GM12878 (cell line): ENCODE results near the gene LIN7B. TPM values are rescaled to one million over a fixed set of nuclear protein-coding genes. Genes with fewer than 3 reads are reported as not detected.

Experiments used
- ATAC-seq: fragments of 200-7000 bp; cut with Tn5 transposase; 3 replicates; pipeline ENCODE4 v1.9.1; 2020; ENCODE audit warnings: mild to moderate bottlenecking, moderate library complexity
- BruUV-seq: library from RNA; stranded (reverse); fragments of 400-500 nt; replicated peaks from 2 replicates; lab custom pipeline; 2021; lab: Mats Ljungman, UMichigan
- CTCF ChIA-PET: fragments of 300-600 bp; sonication (Branson Sonifier 250); formaldehyde crosslinking; extraction: SDS; loops from one replicate; lab custom pipeline; 2021; ENCODE audit warnings: inconsistent platforms; lab: Yijun Ruan, JAX
- POLR2A ChIA-PET: fragments of 350-600 bp; formaldehyde crosslinking; extraction: SDS; loops from one replicate; lab custom pipeline; 2021; ENCODE audit warnings: inconsistent platforms; lab: Charles Lee
- RAD21 ChIA-PET: fragments of 300-600 bp; sonication (Branson Sonifier 250); formaldehyde crosslinking; loops from one replicate; lab custom pipeline; 2023; ENCODE audit warnings: antibody characterized with exemption; ENCODE audit not compliant: unreplicated experiment; lab: Charles Lee
- SMC1A ChIA-PET: fragments of 300-600 bp; sonication (Branson Sonifier 250); formaldehyde crosslinking; loops from one replicate; lab custom pipeline; 2023; ENCODE audit not compliant: unreplicated experiment, uncharacterized antibody; lab: Charles Lee
- DNase-seq: peaks from one replicate; pipeline ENCODE4 v3.0.0-alpha.2; 2011; ENCODE audit warnings: low read depth, low spot score
- FAIRE-seq: peaks from 3 replicates; lab custom pipeline; 2011; peaks lifted over from hg19 to GRCh38; lab: Jason Lieb, UNC
- H2AFZ ChIP-seq: 2 replicates; pipeline ENCODE4 v1.6.0; 2011; ENCODE audit warnings: low read depth, low read length, control low read depth; ENCODE audit not compliant: control insufficient read depth
- H3K27ac ChIP-seq: 2 replicates; pipeline ENCODE4 v1.5.1; 2011; ENCODE audit warnings: control low read depth; ENCODE audit not compliant: control insufficient read depth, insufficient read depth
- H3K27me3 ChIP-seq, 2 experiments: replicated peaks in 1 of 2; 2 replicates each; pipeline versions ENCODE4 v1.6.0 to v1.6.1; 2011; ENCODE audit warnings: low read length in 1 of 2; ENCODE audit not compliant: control insufficient read depth in 2 of 2, insufficient read depth in 2 of 2
- H3K36me3 ChIP-seq, 2 experiments: 2 replicates each; pipeline ENCODE4 v1.5.1; 2011; ENCODE audit warnings: low read length in 1 of 2; ENCODE audit not compliant: control insufficient read depth in 2 of 2, insufficient read depth in 2 of 2
- H3K4me1 ChIP-seq: 2 replicates; pipeline ENCODE4 v1.6.1; 2011; ENCODE audit warnings: mild to moderate bottlenecking, low read length, moderate library complexity, mixed read lengths; ENCODE audit not compliant: control insufficient read depth, insufficient read depth
- H3K4me2 ChIP-seq: 2 replicates; pipeline ENCODE4 v1.6.0; 2011; ENCODE audit warnings: control low read depth; ENCODE audit not compliant: control insufficient read depth, insufficient read depth
- H3K4me3 ChIP-seq: fragments of 200-600 bp; sonication (generic); 2 replicates; pipeline ENCODE4 v1.5.1; 2016
- H3K79me2 ChIP-seq: 2 replicates; pipeline ENCODE4 v1.6.0; 2011; ENCODE audit warnings: low read length; ENCODE audit not compliant: control insufficient read depth, insufficient read depth
- H3K9ac ChIP-seq: 2 replicates; pipeline ENCODE4 v1.8.0; 2011; ENCODE audit warnings: low read length, control low read depth, mixed read lengths; ENCODE audit not compliant: control insufficient read depth, insufficient read depth
- H3K9me3 ChIP-seq: replicated peaks from 3 replicates; pipeline ENCODE4 v1.5.1; 2011; ENCODE audit warnings: mild to moderate bottlenecking, low read length; ENCODE audit not compliant: control insufficient read depth, insufficient read depth
- H4K20me1 ChIP-seq: 2 replicates; pipeline ENCODE4 v1.6.0; 2011; ENCODE audit not compliant: control insufficient read depth, insufficient read depth
- BRCA1 ChIP-seq: IDR thresholded peaks from 2 replicates; pipeline ENCODE4 v1.6.1; 2011; ENCODE audit warnings: low read depth, low read length, improper control_type of control experiment
- CHD4 ChIP-seq: fragments of 200-600 bp; sonication (generic); IDR thresholded peaks from 2 replicates; pipeline ENCODE4 v1.6.1; 2016; ENCODE audit warnings: mild to moderate bottlenecking
- FOXK2 ChIP-seq: fragments of 450-650 bp; IDR thresholded peaks from 2 replicates; pipeline ENCODE4 v1.6.1; 2017; ENCODE audit warnings: mild to moderate bottlenecking, moderate library complexity
- GATAD2B ChIP-seq: fragments of 450-650 bp; conservative IDR thresholded peaks from 2 replicates; pipeline ENCODE4 v1.6.1; 2017; ENCODE audit warnings: low read depth, mild to moderate bottlenecking, moderate library complexity
- HCFC1 ChIP-seq: fragments of 150-350 bp; IDR thresholded peaks from 2 replicates; pipeline ENCODE4 v1.6.1; 2014; ENCODE audit warnings: low read length
- HDGF ChIP-seq: fragments of 450-650 bp; IDR thresholded peaks from 2 replicates; pipeline ENCODE4 v1.6.1; 2016; ENCODE audit warnings: antibody characterized with exemption
- MYB ChIP-seq: fragments of 150-350 bp; IDR thresholded peaks from 2 replicates; pipeline ENCODE4 v1.6.1; 2014; ENCODE audit warnings: mild to moderate bottlenecking, low read depth, low read length, borderline replicate concordance
- NR2F1 ChIP-seq: fragments of 450-650 bp; conservative IDR thresholded peaks from 2 replicates; pipeline ENCODE4 v1.6.1; 2017; ENCODE audit warnings: mild to moderate bottlenecking
- PML ChIP-seq: IDR thresholded peaks from 2 replicates; pipeline ENCODE4 v1.6.1; 2012; ENCODE audit warnings: low read length, inconsistent platforms
- POLR2A ChIP-seq: IDR thresholded peaks from 2 replicates; pipeline ENCODE4 v1.6.1; 2011; ENCODE audit warnings: low read depth, mild to moderate bottlenecking, low read length
- POLR2AphosphoS5 ChIP-seq: IDR thresholded peaks from 2 replicates; pipeline ENCODE4 v1.6.1; 2011; ENCODE audit warnings: mild to moderate bottlenecking, low read length, inconsistent platforms
- RFX5 ChIP-seq: IDR thresholded peaks from 2 replicates; pipeline ENCODE4 v1.6.1; 2011; ENCODE audit warnings: low read depth, low read length, improper control_type of control experiment
- WRNIP1 ChIP-seq: IDR thresholded peaks from 2 replicates; pipeline ENCODE4 v1.6.1; 2011; ENCODE audit warnings: low read depth, low read length, improper control_type of control experiment, borderline replicate concordance
- ZNF274 ChIP-seq: IDR thresholded peaks from one replicate; pipeline ENCODE4 v1.8.0; 2011; ENCODE audit not compliant: insufficient read length, insufficient read depth
- WGBS: methylation state at CpG from one replicate; pipeline ENCODE4 v1.1.6; 2016; ENCODE audit warnings: low lambda C conversion rate; ENCODE audit not compliant: insufficient replicate concordance, insufficient coverage; ENCODE audit errors: missing lambda C conversion rate; 5-methylcytosine and 5-hydroxymethylcytosine counted together
- in situ Hi-C: fragments of 300-500 bp; cut with MboI; formaldehyde crosslinking; loops from 9 replicates; pipeline ENCODE4 v1.14.3; 2018; ENCODE audit warnings: mixed read lengths
- intact Hi-C: fragments of 100-400 bp; cut with micrococcal nuclease; formaldehyde crosslinking; loops from one replicate; pipeline ENCODE4 v1.14.2; 2022; ENCODE audit not compliant: unreplicated experiment
- polyA plus RNA-seq, 11 experiments: library from polyadenylated mRNA; depleted of rRNA in 4 of 11; unstranded in 6 of 11; stranded (reverse) in 5 of 11; fragments of >200 nt; fragmentation: Nextera tagmentation in 4 of 11; fragmentation: Illumina TruSeq in 1 of 11; extraction: Ambion mirVana in 4 of 11; extraction: Trizol in 1 of 11; gene quantifications; 1 replicate in 1 of 11; 2 replicates in 10 of 11; pipeline versions ENCODE4 v1.2.1 to v1.2.3, GENCODE V29; 2011 to 2016; ENCODE audit warnings: inconsistent platforms in 2 of 11, missing spikeins in 2 of 11, low read depth in 1 of 11
- total RNA-seq, 4 experiments: library from RNA; depleted of rRNA in 3 of 4; stranded (reverse); fragments of >200 nt in 3 of 4; fragmentation: Illumina TruSeq in 1 of 4; extraction: Trizol in 1 of 4; gene quantifications; 2 replicates each; pipeline versions ENCODE4 v1.2.1 to v1.2.3, GENCODE V29; 2013 to 2021
- TF ChIP-seq, protein P1 (sequence below): fragments of 150-350 bp; IDR thresholded peaks from 2 replicates; pipeline ENCODE4 v1.6.1; 2014; ENCODE audit warnings: mild to moderate bottlenecking, low read depth, low read length
- TF ChIP-seq, protein P2 (sequence below): IDR thresholded peaks from 2 replicates; pipeline ENCODE4 v1.6.1; 2012; ENCODE audit warnings: low read depth, low read length, improper control_type of control experiment
- TF ChIP-seq, protein P3 (sequence below): fragments of 450-650 bp; IDR thresholded peaks from 2 replicates; pipeline ENCODE4 v1.6.1; 2017; ENCODE audit warnings: borderline replicate concordance

Gene LIN7B
- total and polyA plus RNA-seq, 10 of the 15 experiments (the other 5 are each of a cell fraction or from before 2014, with no cell fraction given) = 0.15 to 3.5 (median 1.6) TPM; not detected in 2

DNA sequence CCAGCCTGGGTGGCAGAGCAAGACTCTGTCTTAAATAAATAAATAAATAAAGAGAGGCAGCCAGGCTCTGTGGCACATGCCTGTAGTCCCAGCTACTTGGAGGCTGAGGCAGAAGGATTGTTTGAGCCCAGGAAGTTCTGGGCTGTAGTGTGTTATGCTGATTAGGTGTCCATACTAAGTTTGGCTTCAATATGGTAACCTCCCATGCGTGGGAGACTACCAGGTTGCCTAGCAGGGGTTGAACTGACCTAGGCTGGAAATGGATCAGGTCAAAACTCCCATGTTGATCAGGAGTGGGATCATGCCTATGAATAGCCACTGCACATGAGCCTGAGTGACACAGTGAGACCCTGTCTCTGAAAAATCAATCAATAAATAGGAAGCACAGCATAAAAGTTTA is 32.9 kb upstream of the LIN7B start:
- ChIA-PET CTCF (interaction anchor here (1.4 kb wide), 1 partner anchor 26 kb away, joined by 4 read pairs; no protein-coding TSS in a partner anchor), RAD21 (no interaction called here), SMC1A (no interaction called here), POLR2A (no interaction called here)
- no peaks in the 10 kb centered on the region; the same call in 2 of the 3 replicates for H3K9me3 ChIP-seq
- no peak for ATAC-seq
- no peak overlapping the region for H2AFZ ChIP-seq
- no peak overlapping the region for H3K9ac ChIP-seq
- intact Hi-C loops = no loop called here
- in situ Hi-C loops = no loop called here
- no peak for FAIRE-seq
- H3K36me3 ChIP-seq = no peaks in the 10 kb centered on the region
- H3K79me2 ChIP-seq = peaks cover 11% of the 10 kb centered on the region
- no peak overlapping the region for H3K4me3 ChIP-seq
- BruUV-seq = no TSS peak
- no peak overlapping the region for H3K4me2 ChIP-seq
- H3K4me1 ChIP-seq = no peaks in the 10 kb centered on the region
- H3K27me3 ChIP-seq = no peaks in the 10 kb centered on the region
- no peak for DNase-seq
- H3K27ac ChIP-seq = no peak overlapping the region
- H4K20me1 ChIP-seq = no peaks in the 10 kb centered on the region
- 0% methylated on average over 1 of the region's 1 CpG for WGBS
- TF ChIP-seq FOXK2 (no peak), CHD4 (no peak), MYB (no peak), PML (no peak), GATAD2B (no peak), POLR2A (no peak), HCFC1 (no peak), WRNIP1 (no peak), NR2F1 (no peak), HDGF (no peak), BRCA1 (no peak), RFX5 (no peak), ZNF274 (no peak), POLR2AphosphoS5 (no peak)
- TF ChIP-seq, protein P1, sequence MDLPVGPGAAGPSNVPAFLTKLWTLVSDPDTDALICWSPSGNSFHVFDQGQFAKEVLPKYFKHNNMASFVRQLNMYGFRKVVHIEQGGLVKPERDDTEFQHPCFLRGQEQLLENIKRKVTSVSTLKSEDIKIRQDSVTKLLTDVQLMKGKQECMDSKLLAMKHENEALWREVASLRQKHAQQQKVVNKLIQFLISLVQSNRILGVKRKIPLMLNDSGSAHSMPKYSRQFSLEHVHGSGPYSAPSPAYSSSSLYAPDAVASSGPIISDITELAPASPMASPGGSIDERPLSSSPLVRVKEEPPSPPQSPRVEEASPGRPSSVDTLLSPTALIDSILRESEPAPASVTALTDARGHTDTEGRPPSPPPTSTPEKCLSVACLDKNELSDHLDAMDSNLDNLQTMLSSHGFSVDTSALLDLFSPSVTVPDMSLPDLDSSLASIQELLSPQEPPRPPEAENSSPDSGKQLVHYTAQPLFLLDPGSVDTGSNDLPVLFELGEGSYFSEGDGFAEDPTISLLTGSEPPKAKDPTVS = no peak
- TF ChIP-seq, protein P2, sequence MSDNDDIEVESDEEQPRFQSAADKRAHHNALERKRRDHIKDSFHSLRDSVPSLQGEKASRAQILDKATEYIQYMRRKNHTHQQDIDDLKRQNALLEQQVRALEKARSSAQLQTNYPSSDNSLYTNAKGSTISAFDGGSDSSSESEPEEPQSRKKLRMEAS = no peak
- TF ChIP-seq, protein P3, sequence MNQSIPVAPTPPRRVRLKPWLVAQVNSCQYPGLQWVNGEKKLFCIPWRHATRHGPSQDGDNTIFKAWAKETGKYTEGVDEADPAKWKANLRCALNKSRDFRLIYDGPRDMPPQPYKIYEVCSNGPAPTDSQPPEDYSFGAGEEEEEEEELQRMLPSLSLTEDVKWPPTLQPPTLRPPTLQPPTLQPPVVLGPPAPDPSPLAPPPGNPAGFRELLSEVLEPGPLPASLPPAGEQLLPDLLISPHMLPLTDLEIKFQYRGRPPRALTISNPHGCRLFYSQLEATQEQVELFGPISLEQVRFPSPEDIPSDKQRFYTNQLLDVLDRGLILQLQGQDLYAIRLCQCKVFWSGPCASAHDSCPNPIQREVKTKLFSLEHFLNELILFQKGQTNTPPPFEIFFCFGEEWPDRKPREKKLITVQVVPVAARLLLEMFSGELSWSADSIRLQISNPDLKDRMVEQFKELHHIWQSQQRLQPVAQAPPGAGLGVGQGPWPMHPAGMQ = no peak
